Ishikawa (cell line): ENCODE data around the gene PUSL1.
A peak's percentile ranks its signal among the peaks of the same experiment; 100 is the strongest.

Source experiments
- CEBPB ChIP-seq: IDR thresholded peaks from 2 replicates; pipeline ENCODE4 v1.6.1; 2012
- CREB1 ChIP-seq: IDR thresholded peaks from 2 replicates; pipeline ENCODE4 v1.6.1; 2012; ENCODE audit warnings: low read depth
- EGR1 ChIP-seq: IDR thresholded peaks from 2 replicates; pipeline ENCODE4 v1.6.1; 2012
- EP300 ChIP-seq: IDR thresholded peaks from 2 replicates; pipeline ENCODE4 v1.6.1; 2012; ENCODE audit warnings: borderline replicate concordance
- FOXM1 ChIP-seq: IDR thresholded peaks from 2 replicates; pipeline ENCODE4 v1.6.1; 2012; ENCODE audit warnings: low read depth, borderline replicate concordance
- NFIC ChIP-seq: IDR thresholded peaks from 2 replicates; pipeline ENCODE4 v1.6.1; 2012
- RAD21 ChIP-seq: IDR thresholded peaks from 2 replicates; pipeline ENCODE4 v1.6.1; 2012; ENCODE audit warnings: low read depth
- REST ChIP-seq: IDR thresholded peaks from 2 replicates; pipeline ENCODE4 v1.6.1; 2012; ENCODE audit warnings: low read depth, mild to moderate bottlenecking
- TAF1 ChIP-seq: IDR thresholded peaks from 2 replicates; pipeline ENCODE4 v1.6.1; 2012; ENCODE audit warnings: low read depth, mild to moderate bottlenecking
- TCF12 ChIP-seq: IDR thresholded peaks from 2 replicates; pipeline ENCODE4 v1.6.1; 2012; ENCODE audit warnings: low read depth
- TEAD4 ChIP-seq: IDR thresholded peaks from 2 replicates; pipeline ENCODE4 v1.6.1; 2012
- YY1 ChIP-seq: IDR thresholded peaks from 2 replicates; pipeline ENCODE4 v1.6.1; 2012; ENCODE audit warnings: low read depth
- ZBTB7A ChIP-seq: IDR thresholded peaks from 2 replicates; pipeline ENCODE4 v1.6.1; 2012; ENCODE audit warnings: low read depth
- TF ChIP-seq, protein P1 (sequence below): IDR thresholded peaks from 2 replicates; pipeline ENCODE4 v1.6.1; 2012
- TF ChIP-seq, protein P2 (sequence below): IDR thresholded peaks from 2 replicates; pipeline ENCODE4 v1.6.1; 2012

Gene PUSL1

DNA sequence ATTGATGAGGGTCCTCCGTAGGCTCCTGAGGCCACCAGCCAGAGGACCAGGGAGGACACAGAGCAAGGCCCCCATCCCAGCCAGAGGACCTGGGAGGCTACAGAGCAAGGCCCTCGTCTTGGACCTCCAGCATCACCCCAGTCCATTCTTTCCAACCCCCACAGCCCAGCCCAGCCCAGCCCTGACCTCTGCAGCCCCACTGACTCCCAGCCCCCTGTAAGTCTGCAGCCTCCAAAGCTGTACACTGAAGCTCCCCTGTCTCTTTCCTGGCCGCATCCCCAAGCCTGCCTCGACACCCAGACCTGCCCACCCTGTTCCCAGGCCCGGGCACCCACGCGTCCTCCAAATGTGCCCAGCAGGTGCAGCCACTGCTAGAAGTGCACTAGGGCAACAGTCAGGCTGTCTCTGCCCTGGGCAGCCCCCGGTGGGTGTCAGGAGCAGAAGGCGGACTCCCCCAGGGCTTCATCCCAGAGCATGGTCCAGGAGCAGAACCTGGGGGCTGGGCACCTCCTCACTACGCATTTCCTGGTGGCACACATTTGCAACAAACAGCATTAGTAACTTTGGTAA lies 38.7 kb downstream of the PUSL1 start:
- TF ChIP-seq ZBTB7A (0 out of 2 replicates have a peak, but pooled peaks have one; percentile 15), EGR1 (no peak)

DNA sequence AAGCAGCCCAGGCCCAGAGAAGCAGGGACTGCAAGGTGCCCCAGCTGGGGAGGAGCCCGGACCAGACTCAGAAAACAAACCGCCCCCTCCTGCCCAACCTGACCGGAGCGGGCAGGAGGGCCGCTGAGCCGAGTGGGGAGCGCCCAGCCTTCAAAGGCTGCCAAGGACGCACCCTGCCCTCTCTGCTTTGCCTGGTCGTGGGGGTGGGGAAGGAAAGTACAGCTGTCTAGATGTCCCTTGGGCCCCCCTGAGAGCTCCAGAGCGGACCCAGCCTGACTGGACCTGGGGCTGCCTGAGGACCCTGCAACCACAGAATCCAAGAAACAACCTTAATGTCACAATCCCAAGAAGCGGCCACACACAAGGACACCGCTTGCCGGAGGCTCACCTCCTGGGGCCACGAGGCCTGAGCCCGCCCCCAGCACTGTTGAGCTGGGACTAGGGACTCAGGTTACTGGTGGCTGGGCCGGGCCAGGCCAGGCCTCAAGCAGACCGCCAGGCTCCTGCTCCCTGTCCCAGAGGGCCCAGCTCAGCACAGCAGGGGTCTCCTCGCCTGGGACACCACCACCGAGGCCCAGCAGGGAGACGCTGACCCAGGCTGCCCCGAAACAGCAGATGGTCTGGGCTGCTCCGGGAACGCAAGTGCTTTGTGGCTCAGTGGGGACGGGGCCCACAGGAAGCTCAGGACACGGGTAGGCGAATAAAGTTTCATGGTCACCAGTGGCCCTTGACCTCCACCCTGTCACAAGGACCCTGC lies 39.4 kb downstream of the PUSL1 start:
- TF ChIP-seq RAD21 (no peak), REST (no peak), CREB1 (no peak), EP300 (no peak), ZBTB7A (peak; percentile 17; the same call in 1 of the 2 replicates), FOXM1 (no peak), TCF12 (no peak; the same call in 1 of the 2 replicates), TAF1 (peak; percentile 21; the same call in 1 of the 2 replicates), YY1 (no peak), EGR1 (0 out of 2 replicates have a peak, but pooled peaks have one; percentile 17), TEAD4 (no peak), CEBPB (no peak), NFIC (no peak)
- TF ChIP-seq, protein P1, sequence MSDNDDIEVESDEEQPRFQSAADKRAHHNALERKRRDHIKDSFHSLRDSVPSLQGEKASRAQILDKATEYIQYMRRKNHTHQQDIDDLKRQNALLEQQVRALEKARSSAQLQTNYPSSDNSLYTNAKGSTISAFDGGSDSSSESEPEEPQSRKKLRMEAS = peak; percentile 79
- TF ChIP-seq, protein P2, sequence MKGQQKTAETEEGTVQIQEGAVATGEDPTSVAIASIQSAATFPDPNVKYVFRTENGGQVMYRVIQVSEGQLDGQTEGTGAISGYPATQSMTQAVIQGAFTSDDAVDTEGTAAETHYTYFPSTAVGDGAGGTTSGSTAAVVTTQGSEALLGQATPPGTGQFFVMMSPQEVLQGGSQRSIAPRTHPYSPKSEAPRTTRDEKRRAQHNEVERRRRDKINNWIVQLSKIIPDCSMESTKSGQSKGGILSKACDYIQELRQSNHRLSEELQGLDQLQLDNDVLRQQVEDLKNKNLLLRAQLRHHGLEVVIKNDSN = no peak

- peak; percentile 59; the same call in 1 of the 2 replicates for TF ChIP-seq YY1
- no peak for TF ChIP-seq EGR1
- no peak for TF ChIP-seq CEBPB
- TF ChIP-seq, protein P1 = peak; percentile 73
- no peak for TF ChIP-seq ZBTB7A
Observed at GRCh38 chr1:1348420-1349255, 40.2 kb downstream of the PUSL1 start.

DNA sequence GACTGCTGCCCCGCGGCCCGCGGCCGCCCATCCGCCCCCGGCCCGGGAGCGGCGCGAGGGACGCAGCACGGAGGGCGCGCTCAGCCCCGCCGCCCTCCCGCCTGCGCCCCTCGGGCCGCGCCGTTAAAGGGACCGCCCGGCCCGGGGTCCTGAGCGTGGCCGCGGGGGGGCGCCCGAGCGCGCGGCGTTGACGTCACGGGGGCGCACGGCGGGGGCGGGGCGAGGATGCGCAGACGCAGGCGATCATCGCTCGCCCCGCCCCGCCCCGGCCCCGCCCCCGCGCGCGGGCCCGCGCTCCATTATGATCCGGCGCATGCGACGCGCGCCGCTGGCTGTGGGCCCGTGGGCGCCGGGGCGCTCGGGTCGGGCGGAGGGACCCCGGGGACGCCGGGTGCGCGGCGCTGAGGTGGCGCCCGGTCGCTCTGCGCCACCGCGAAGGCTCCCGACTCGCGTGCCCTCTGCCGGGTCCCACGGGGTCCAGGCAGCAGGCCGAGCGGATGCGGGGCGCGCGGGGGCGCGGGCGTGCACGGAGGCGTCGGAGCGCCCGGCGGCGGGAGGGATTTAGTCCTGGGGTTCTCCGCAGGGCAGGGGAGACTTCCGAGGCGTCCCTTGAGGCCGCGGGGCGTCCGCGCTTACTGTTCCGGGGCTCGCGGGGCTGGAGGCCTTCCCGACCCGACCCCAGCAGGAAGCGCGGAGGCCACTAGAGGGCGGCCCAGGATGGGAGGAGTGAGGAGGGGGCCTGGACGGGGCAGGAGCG lies 41.0 kb downstream of the PUSL1 start, which contains the start of gene DVL1:
Gene DVL1, minus strand, starts transcription at position 163 of the 757 bp plus-strand sequence. CDS start 353 bp downstream, outside the sequence.
- TF ChIP-seq RAD21 (peak; percentile 37), CREB1 (peak; percentile 47; the same call in 1 of the 2 replicates), TCF12 (no peak), ZBTB7A (peak; percentile 87), TAF1 (no peak; the same call in 1 of the 2 replicates), CEBPB (no peak)
- TF ChIP-seq, protein P2 = no peak

GRCh38 chr1:1351511-1352427 lies 43.4 kb downstream of the PUSL1 start:
- TF ChIP-seq EGR1 = no peak
- TF ChIP-seq CREB1 = no peak
- no peak for TF ChIP-seq RAD21
- TF ChIP-seq, protein P1 = no peak
- TF ChIP-seq FOXM1 = no peak
- no peak for TF ChIP-seq TAF1
- TF ChIP-seq YY1 = no peak
